IMR-90 (cell line): Measurements from ENCODE around the gene ZNF423. TPM values are rescaled to one million over a fixed set of nuclear protein-coding genes. Genes with fewer than 3 reads are reported as not detected.

ENCODE experiments used
- CEBPB ChIP-seq: IDR thresholded peaks from 2 replicates; pipeline ENCODE4 v1.6.1; 2012; ENCODE audit warnings: low read depth, low read length, improper control_type of control experiment
- CHD1 ChIP-seq: IDR thresholded peaks from 2 replicates; pipeline ENCODE4 v1.6.1; 2012; ENCODE audit warnings: low read depth, low read length, improper control_type of control experiment
- RCOR1 ChIP-seq: IDR thresholded peaks from 2 replicates; pipeline ENCODE4 v1.6.1; 2012; ENCODE audit warnings: mild to moderate bottlenecking, low read length, improper control_type of control experiment; ENCODE audit not compliant: insufficient replicate concordance
- polyA plus RNA-seq, 3 experiments: library from polyadenylated mRNA; depleted of rRNA; stranded (reverse); fragments of >200 nt; gene quantifications; 2 replicates each; pipeline ENCODE4 v1.2.3, GENCODE V29; 2012; ENCODE audit warnings: low replicate concordance in 1 of 3
- total RNA-seq: library from RNA; depleted of rRNA; stranded (reverse); fragments of >200 nt; gene quantifications from 2 replicates; pipeline ENCODE4 v1.2.3, GENCODE V29; 2012
- TF ChIP-seq, protein P1 (sequence below): fragments of 150-350 bp; IDR thresholded peaks from 2 replicates; pipeline ENCODE4 v1.6.1; 2016; ENCODE audit warnings: low read depth, mild to moderate bottlenecking, low read length, moderate library complexity, borderline replicate concordance

The ZNF423 gene
- total and polyA plus RNA-seq, 2 of the 4 experiments (the other 2 are of a cell fraction) = under 0.01 to 0.10 TPM

- TF ChIP-seq, protein P1, sequence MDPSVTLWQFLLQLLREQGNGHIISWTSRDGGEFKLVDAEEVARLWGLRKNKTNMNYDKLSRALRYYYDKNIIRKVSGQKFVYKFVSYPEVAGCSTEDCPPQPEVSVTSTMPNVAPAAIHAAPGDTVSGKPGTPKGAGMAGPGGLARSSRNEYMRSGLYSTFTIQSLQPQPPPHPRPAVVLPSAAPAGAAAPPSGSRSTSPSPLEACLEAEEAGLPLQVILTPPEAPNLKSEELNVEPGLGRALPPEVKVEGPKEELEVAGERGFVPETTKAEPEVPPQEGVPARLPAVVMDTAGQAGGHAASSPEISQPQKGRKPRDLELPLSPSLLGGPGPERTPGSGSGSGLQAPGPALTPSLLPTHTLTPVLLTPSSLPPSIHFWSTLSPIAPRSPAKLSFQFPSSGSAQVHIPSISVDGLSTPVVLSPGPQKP = no peak
- TF ChIP-seq CHD1 (no peak), RCOR1 (no peak), CEBPB (no peak)
These were observed 235.1 kb downstream of the ZNF423 start (continued) for GRCh38 chr16:49620869-49621240.
